Measurements from ENCODE around the gene NAV1. TPM values are rescaled to one million over a fixed set of nuclear protein-coding genes. Genes with fewer than 3 reads are reported as not detected.

The NAV1 gene
- total RNA-seq, 4 donors from 2014 or later = 13.0 to 40.6 (median 16.9) TPM

- H3K9me3 ChIP-seq = no peaks in the 10 kb centered on the region
- peak overlapping the region; percentile 79 to 89 (median 85) for H3K27ac ChIP-seq
- no peak for TF ChIP-seq POLR2A (IDR thresholded peaks at IDR 0.05)
- no peak for TF ChIP-seq CTCF (IDR thresholded peaks at IDR 0.05)
- TF ChIP-seq EP300 (IDR thresholded peaks at IDR 0.05; ENCODE audit: low read depth) = peak; percentile 86
- peak; percentile 37 to 46 (median 40) for TF ChIP-seq POLR2AphosphoS5 (IDR thresholded peaks at IDR 0.05)
- no peaks in the 10 kb centered on the region for H3K36me3 ChIP-seq
- in situ Hi-C loops (cut with MboI; ENCODE audit: low pct_ligation_motif_present in 1 of 4, low pct_unique_long_range_greater_than_20kb in 1 of 4, low sequenced_read_pairs in 3 of 4) = no loop called here
- DNase-seq = no peak
- WGBS, 2 donors (ENCODE audit: low coverage in 1 of 2) = 40 to 67% methylated on average over 1 to 6 of the region's 6 CpGs
- H3K4me3 ChIP-seq = no peak overlapping the region
- peaks cover 6 to 60% (median 29%) of the 10 kb centered on the region in 4 donors for H3K4me1 ChIP-seq
- intact Hi-C loops (cut with DNase I; ENCODE audit: low total_unique reads) = no loop called here
- peaks cover 29% of the 10 kb centered on the region for H3K27me3 ChIP-seq
Observed at GRCh38 chr1:201535046-201535918, 3.6 kb upstream of the NAV1 start.

- H3K4me1 ChIP-seq = peaks cover 6 to 60% (median 30%) of the 10 kb centered on the region in 4 donors
- peaks cover 29% of the 10 kb centered on the region for H3K27me3 ChIP-seq
- WGBS, 2 donors (ENCODE audit: low coverage in 1 of 2) = 77 to 100% methylated on average over 1 to 6 of the region's 6 CpGs
- H3K36me3 ChIP-seq = no peaks in the 10 kb centered on the region
- no peaks in the 10 kb centered on the region for H3K9me3 ChIP-seq
- no peak overlapping the region for H3K4me3 ChIP-seq
- in situ Hi-C loops (cut with MboI; ENCODE audit: low pct_ligation_motif_present in 1 of 4, low pct_unique_long_range_greater_than_20kb in 1 of 4, low sequenced_read_pairs in 3 of 4) = no loop called here
- DNase-seq = no peak
- intact Hi-C loops (cut with DNase I; ENCODE audit: low total_unique reads) = no loop called here
- H3K27ac ChIP-seq = peak overlapping the region; percentile 79 to 89 (median 85)
- TF ChIP-seq POLR2A (IDR thresholded peaks at IDR 0.05) (no peak), EP300 (IDR thresholded peaks at IDR 0.05; ENCODE audit: low read depth) (no peak), POLR2AphosphoS5 (IDR thresholded peaks at IDR 0.05) (no peak), CTCF (IDR thresholded peaks at IDR 0.05) (no peak)
Observed at GRCh38 chr1:201535919-201536245, 3.0 kb upstream of the NAV1 start.

- no peak overlapping the region for H3K4me3 ChIP-seq
- WGBS, 2 donors (ENCODE audit: low coverage in 1 of 2) = 68 to 71% methylated on average over 4 of the region's 4 CpGs
- TF ChIP-seq CTCF (IDR thresholded peaks at IDR 0.05) (no peak), EP300 (IDR thresholded peaks at IDR 0.05; ENCODE audit: low read depth) (no peak), POLR2A (IDR thresholded peaks at IDR 0.05) (no peak), POLR2AphosphoS5 (IDR thresholded peaks at IDR 0.05) (no peak)
- DNase-seq = peak; percentile 43
- no peaks in the 10 kb centered on the region for H3K36me3 ChIP-seq
- H3K27me3 ChIP-seq = peaks cover 29% of the 10 kb centered on the region
- H3K4me1 ChIP-seq = peaks cover 6 to 57% (median 30%) of the 10 kb centered on the region in 4 donors
- intact Hi-C loops (cut with DNase I; ENCODE audit: low total_unique reads) (no loop called here), in situ Hi-C loops (cut with MboI; ENCODE audit: low pct_ligation_motif_present in 1 of 4, low pct_unique_long_range_greater_than_20kb in 1 of 4, low sequenced_read_pairs in 3 of 4) (no loop called here)
- no peaks in the 10 kb centered on the region for H3K9me3 ChIP-seq
- peak overlapping the region; percentile 79 to 89 (median 85) for H3K27ac ChIP-seq
Observed at GRCh38 chr1:201536558-201536957, 2.4 kb upstream of the NAV1 start.

GRCh38 chr1:201537028-201537427 lies 1.9 kb upstream of the NAV1 start:
- H3K4me1 ChIP-seq = peaks cover 6 to 57% (median 30%) of the 10 kb centered on the region in 4 donors
- H3K27me3 ChIP-seq = peaks cover 29% of the 10 kb centered on the region
- in situ Hi-C loops (cut with MboI; ENCODE audit: low pct_ligation_motif_present in 1 of 4, low pct_unique_long_range_greater_than_20kb in 1 of 4, low sequenced_read_pairs in 3 of 4) = no loop called here
- intact Hi-C loops (cut with DNase I; ENCODE audit: low total_unique reads) = no loop called here
- H3K27ac ChIP-seq = peak overlapping the region; percentile 79 to 89 (median 85)
- H3K4me3 ChIP-seq = no peak overlapping the region
- DNase-seq = no peak
- H3K9me3 ChIP-seq = no peaks in the 10 kb centered on the region
- TF ChIP-seq POLR2AphosphoS5 (IDR thresholded peaks at IDR 0.05) (no peak), POLR2A (IDR thresholded peaks at IDR 0.05) (no peak), CTCF (IDR thresholded peaks at IDR 0.05) (no peak), EP300 (IDR thresholded peaks at IDR 0.05; ENCODE audit: low read depth) (no peak)
- H3K36me3 ChIP-seq = no peaks in the 10 kb centered on the region
- 65 to 74% methylated on average over 2 of the region's 2 CpGs for WGBS, 2 donors (ENCODE audit: low coverage in 1 of 2)
